HG02870 (cell line): Measurements from ENCODE around the gene ANKRD66.
A peak's percentile ranks its signal among the peaks of the same experiment; 100 is the strongest.
"Not testable (repeated sequence)": the region's sequence is repeated elsewhere in the genome, so short reads cannot be mapped to it uniquely, and the experiment has no call there.

Source experiments
- ATAC-seq: cut with Tn5 transposase; IDR thresholded peaks from one replicate; pipeline ENCODE4 v1.9.1; 2021; ENCODE audit warnings: mild to moderate bottlenecking, moderate library complexity; ENCODE audit not compliant: unreplicated experiment

Gene ANKRD66

GRCh38 chr6:46746696-46747095 is at the start of gene ANKRD66:
Gene ANKRD66 (plus strand): TSS chr6:46746933. CDS start chr6:46751949, 5,016 bp downstream.
- no peak for ATAC-seq

DNA sequence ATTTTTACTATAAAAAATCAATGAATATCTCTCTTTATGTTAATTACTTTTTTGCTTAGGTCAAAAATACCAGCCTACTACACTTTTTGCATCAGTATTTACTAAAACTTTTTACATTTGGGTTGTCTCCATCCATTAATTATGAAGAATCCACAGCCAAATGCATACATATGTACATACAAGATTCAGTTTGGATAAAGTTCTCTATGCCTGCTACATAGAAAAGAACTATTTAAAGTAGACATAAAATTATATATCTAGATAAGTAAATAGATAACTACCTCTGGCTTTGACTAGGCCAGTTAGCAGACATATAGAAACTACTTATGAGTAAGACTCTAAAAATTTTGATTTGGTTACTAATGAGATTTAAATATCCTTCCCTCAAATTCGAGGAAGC is 46.8 kb upstream of the ANKRD66 start:
- ATAC-seq: no peak

GRCh38 chr6:46704562-46704961 is 42.2 kb upstream of the ANKRD66 start:
- ATAC-seq: no peak

DNA sequence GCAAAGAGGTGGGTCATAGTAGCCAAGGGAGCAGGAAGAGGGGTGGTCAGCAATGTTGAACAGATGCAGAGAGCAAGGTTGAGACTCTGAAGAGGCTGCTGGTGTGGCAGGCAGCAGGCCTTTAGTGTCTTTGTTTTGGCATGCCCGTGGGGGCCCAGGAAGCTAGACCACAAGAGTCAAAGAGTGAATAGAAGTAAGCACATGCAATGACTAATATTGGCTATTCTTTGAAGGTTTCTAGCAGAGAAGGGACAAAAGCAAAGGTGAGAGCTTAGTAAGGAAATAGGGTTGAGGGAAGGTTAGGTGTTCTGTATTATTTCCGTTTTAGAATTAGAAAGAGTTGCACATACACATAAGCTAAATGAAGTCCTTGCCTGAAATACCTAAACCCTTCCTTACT is 40.3 kb upstream of the ANKRD66 start:
- ATAC-seq: peak; percentile 90

DNA sequence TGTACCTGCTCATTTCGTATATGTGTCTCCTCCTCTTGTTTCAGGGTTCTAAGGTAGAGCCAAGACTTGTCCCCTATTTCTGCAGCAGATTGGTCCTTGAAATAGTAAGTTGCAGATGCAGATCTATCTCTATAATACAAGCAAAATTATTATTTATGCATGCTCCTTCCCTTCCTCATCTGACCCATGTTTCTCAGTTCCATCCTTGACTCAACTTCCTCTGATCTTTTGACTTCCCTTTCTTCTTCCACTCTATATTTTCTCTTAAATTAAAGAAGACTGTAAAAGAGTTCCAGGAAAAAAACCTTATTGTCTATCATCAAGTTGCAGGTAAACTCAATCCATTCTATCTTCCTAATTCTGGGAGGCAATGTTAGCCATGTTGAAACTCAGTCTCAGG is 35.2 kb upstream of the ANKRD66 start:
- ATAC-seq: no peak

DNA sequence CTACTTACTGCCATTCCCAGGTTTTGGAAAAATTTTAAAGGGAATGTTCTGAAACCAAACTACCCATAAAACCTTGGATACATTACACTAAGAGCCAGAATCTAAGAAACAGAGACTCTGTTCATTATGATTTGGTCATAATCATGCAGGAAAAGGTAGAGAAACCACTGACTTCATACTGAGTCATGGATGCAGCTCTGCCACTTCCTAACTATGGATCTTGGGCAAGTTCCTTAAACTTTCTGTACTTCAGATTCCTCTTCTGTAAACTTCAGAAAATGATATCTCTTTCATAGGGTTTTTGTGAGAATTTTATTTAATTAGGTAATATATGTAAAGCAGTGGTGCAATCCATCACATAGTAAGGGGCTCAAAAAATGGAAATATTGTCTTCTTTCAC is 31.6 kb upstream of the ANKRD66 start:
- ATAC-seq: no peak

DNA sequence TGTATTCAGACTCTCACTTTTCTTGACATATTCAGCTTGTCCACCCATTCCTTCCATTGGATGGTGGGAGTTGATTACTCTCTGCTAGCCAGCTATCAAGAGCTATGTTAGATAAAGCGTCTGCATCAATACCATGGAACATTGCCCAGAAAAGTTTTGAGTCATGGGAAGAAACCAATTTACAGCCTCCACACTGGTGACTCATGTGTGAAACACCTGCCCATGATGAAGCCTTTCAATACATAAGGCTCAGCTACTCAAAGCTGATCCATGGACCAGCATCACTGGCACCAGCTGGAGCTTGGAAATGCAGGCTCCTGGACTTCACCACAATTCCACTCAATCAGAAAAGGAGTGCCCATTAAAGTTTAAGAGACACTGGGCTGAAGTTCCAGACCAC is 27.6 kb upstream of the ANKRD66 start:
- no peak for ATAC-seq

DNA sequence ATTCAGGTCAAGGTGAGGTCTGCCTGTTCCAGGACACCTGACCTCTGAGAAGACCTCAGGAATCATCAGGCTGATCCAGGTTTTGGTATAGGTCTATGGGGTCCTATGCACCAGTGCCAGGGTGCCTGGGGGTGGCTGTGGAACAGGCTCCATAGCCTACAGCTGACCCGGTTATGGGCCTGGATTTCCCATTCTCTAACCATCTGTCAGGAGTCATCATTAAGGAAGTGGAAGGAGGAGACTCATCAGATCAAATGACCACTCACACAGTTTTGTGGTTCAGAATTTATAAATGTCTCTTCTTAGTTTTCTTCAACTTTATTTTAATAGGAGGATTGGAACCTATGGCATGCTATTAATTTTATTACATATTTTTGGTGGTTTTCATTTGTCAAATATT is 26.3 kb upstream of the ANKRD66 start:
- no peak for ATAC-seq

GRCh38 chr6:46729787-46730326 is 16.9 kb upstream of the ANKRD66 start:
- ATAC-seq: no peak

DNA sequence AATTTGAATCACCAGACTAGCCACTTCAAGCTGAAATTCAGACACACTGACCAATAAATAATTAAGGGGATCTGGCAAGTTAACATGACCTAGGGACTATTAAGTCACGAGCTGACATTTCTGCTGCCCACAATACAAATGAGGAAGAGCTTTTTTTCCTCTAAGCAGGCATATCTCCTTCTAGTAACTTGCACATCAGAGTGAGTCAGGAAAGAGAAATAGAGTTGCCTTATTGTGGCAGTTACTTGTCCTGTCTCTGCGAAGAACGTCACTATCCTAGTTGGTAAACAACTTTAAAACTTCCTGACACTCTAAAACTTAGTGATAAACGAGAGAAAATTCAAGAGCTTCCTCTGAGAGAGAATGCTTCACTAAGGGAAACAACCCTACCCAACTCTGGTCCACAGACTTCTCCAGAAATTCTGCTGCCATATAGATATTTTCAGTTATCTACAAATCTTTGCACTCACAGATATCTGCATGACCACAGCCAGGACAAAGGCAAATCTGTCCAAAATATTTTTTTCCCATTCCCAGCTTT is 15.7 kb upstream of the ANKRD66 start:
- no peak for ATAC-seq

DNA sequence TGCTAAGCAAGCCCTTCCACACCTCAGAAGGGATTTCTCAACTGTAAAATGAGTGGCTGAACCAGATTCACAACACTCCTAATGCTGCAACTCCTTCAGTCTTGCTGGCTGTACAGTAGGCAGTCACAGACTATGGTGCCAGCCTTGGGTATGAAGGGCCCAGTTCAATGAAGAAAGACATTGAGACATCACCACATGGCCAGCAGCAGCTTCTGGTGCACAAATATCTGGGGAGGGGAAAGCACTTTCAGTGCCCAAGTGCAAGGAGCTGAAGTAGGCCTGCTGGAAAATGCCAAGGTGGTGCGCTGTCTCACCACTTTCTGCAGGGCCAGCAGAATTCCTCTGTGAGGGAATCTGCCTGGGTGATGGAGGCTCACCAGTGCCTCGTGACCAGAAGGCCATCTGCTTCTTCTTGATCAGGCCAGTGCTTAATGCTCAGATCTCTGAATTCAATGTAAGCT is 13.4 kb upstream of the ANKRD66 start:
- no peak for ATAC-seq

DNA sequence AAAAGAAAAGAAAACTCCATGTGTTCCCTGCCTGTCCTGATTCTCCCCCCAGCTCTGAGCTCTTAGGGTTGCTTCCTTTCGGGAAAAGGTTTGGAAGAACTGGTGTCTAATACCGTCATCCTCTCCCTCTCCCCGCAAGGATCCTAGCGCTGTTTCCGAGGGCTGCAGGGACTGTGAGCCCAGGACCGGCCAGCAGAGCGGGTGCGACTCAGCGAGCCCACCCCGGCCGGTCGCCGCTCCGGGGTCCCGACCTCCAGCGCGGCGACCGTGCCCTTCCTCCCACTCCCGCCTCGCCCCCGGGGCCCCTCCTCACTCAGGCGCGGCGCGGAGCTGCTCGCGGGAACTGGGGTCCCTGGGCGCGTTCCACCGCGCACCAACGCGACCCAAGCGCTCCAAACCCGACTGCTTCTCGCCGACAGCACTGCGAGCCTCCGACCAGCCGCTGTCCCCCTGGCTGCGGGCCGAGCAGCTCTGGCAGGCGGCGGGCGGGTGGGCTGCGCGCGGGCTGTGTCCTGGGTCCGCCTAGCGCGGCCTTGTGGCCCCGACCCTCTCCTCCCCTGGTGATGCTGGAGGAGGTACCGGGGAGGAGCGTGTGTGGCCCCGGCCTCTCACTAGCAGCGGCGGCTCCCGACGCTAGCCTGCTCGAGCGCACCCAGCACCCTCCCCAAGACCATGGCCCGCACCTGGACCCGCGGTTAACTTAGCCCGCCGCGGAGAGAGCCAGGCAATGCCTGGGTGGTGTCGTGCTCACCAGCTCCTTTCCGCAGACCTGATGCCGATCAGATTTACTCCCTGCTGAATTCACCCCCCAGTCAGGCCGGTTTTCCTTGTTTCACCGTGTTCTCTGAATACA is 11.6 kb upstream of the ANKRD66 start, which contains the start of gene PLA2G7:
PLA2G7 (minus strand) TSS at position 509 of the 853 bp plus-strand sequence. CDS start 12,484 bp downstream, outside the sequence.
- ATAC-seq: no peak

GRCh38 chr6:46735720-46736031 is 11.1 kb upstream of the ANKRD66 start:
- no peak for ATAC-seq

GRCh38 chr6:46736906-46737305 is 9.8 kb upstream of the ANKRD66 start:
- no peak for ATAC-seq

DNA sequence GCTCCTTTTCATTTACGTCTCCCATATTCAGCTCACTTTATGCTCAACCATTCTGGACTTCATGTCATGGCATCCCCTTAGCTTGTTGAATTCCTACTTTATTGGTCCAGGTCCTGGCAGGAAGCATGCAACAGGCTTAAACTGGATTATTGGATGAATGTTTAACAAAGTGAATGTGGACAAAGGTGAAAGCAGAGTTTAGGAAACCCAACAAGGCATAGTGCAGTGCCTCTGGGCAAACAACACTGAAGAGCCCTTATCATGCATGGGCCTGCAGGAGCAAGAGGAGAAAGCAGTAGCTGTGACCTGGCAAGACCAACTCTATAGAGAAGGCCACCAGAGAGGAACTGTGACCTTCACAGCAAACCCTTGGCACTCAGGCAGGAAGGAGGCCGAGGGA is 5.3 kb upstream of the ANKRD66 start:
- ATAC-seq: no peak

GRCh38 chr6:46741910-46742309 is 4.8 kb upstream of the ANKRD66 start:
- no peak for ATAC-seq

DNA sequence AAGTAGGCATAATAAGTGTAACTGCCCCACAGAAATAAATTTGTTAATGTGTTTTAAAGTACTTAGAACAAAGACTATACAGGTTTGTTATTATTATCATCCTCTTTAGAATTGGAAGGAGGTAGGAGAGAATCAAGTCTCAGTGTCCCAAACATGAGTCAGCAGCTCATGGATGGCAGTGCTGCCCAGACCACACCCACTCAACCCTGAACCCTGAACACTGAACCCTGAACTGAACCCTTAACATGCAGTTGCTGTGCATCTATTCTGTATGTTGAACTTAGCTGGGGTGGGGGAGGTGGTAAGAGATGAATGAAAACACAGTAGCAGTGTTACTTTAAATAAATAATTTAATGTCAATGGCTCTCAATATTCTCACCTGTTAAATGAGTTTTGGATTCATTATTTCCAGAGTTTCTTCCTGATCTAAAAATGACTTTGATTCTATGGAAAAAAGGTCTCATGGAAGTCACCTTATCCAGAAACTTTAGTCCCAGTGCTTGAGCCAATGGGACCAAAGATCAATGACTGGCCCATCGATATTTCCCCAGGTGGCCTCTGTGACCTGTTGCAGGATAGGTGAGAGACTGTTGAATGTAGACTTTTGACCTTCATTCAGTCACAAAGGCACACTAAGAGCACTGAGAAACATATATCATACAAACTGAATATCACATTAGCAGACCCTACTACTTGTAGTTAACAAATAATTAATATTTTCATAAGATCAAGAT is 3.1 kb upstream of the ANKRD66 start:
- ATAC-seq: no peak

DNA sequence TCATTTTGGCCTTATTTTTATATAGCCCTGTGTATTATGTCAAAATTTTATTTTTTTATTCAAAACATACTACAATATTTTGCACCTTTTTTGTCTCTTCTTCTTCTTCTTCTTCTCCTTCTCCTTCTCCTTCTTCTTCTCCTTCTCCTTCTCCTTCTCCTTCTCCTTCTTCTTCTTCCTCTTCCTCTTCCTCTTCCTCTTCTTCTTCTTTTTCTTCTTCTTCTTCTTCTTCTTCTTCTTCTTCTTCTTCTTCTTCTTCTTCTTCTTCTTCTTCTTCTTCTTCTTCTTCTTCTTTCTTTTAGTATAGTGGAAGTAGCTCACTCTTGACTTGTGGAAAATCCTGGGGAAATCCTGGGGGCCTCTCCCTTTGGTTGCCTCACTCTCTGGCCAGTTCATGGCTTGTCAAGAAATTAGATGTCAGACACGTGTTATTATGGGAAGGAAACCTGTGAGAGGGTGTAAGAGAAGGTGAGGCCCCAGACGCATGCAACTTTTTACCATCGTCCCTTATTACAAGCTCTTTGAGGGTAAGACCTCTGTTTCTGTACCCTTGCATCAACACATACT is 2.5 kb upstream of the ANKRD66 start:
- ATAC-seq: not testable (repeated sequence)

DNA sequence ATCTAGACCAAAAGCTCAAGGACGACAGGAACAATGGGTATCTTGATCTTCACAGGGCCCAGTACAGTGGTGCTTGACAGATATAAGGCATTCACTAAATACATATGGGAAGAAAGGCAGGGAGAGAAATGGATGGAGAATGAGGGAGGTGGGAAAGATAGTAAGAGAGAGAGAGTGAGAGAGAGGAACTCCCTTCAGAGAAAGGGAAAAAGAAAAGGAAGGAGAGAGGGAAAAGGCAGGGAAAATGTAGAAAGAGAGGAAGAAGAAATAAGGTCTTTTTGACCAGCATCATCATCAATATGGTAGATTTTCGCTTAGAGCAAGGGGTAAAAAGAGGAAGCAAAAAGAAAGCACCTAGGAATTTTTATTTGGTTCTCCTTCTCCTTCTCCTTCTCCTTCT is 760 bp upstream of the ANKRD66 start:
- no peak for ATAC-seq

- no peak for ATAC-seq
Observed at GRCh38 chr6:46748940-46749503, 2.3 kb downstream of the ANKRD66 start.

DNA sequence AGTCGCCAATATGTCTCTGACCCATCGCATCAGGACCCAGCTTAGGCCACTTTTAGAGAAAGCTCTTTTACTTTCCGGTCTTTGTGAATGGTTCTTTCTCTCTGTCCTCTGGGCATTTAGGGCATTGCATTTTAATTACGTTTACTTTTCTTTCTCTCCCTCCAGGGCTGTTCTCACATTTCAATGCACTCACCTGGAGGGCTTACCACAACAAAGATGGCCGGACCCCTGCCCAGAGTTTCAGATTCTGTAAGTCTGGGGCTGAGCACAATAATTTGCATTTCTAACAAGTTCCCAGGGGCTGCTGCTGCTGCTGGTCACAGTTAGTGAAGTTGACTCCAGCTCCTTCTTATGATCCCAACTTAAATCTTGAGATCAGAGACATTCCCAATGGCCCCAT is 3.0 kb downstream of the ANKRD66 start:
- no peak for ATAC-seq
